Measurements from ENCODE around the gene SIRT3. TPM values are rescaled to one million over a fixed set of nuclear protein-coding genes. Genes with fewer than 3 reads are reported as not detected.

SIRT3 gene
- total RNA-seq, 1 experiment from 2014 or later: 37.5 TPM

- TF ChIP-seq REST (IDR thresholded peaks at IDR 0.05; ENCODE audit: insufficient read depth in 1 of 2, low read depth in 2 of 2, low read length in 1 of 2): no peak
- TF ChIP-seq POLR2AphosphoS5 (IDR thresholded peaks at IDR 0.05; ENCODE audit: low read depth, low read length): no peak
- no peak for TF ChIP-seq SIN3A (IDR thresholded peaks at IDR 0.05; ENCODE audit: borderline replicate concordance, insufficient read depth, low read depth, low read length)
- TF ChIP-seq CTCF (IDR thresholded peaks at IDR 0.05): no peak
- Histone ChIP-seq H3K4me3 (ENCODE audit: low read depth in 2 of 2, low read length in 2 of 2) (peak overlapping the region; percentile 99 to 100), H3K36me3 (ENCODE audit: control insufficient read depth, insufficient read depth, low read length) (peaks cover 21% of the 10 kb centered on the region), H3K4me1 (ENCODE audit: control insufficient read depth, insufficient read depth, low read length) (peaks cover 33% of the 10 kb centered on the region), H3K27me3 (ENCODE audit: control insufficient read depth, insufficient read depth, low read length) (no peaks in the 10 kb centered on the region), H3K9me3 (ENCODE audit: control insufficient read depth, insufficient read depth, low read depth, low read length) (no peaks in the 10 kb centered on the region), H3K27ac (ENCODE audit: low read length) (peak overlapping the region; percentile 100)
- ATAC-seq (no peak; the same call in 1 of the 2 replicates), DNase-seq (ENCODE audit: low read depth, low spot score) (no peak)
- intact Hi-C loops (cut with micrococcal nuclease; ENCODE audit: unreplicated experiment): no loop called here
- ChIA-PET CTCF (interaction anchor here (0.6 to 1.0 kb wide), 3 partner anchors 44 to 242 kb away, joined by 3 to 4 read pairs (median 3); no protein-coding TSS in a partner anchor), POLR2A (interaction anchor here (0.8 to 1.0 kb wide), 4 partner anchors 8 to 31 kb away, joined by 3 to 5 read pairs (median 4); no protein-coding TSS in a partner anchor)
- in situ Hi-C loops (cut with HindIII; ENCODE audit: low pct_unique_long_range_greater_than_20kb, low sequenced_read_pairs): no loop called here
- no TSS peak for BruUV-seq (replicated peaks)
Measured at GRCh38 chr11:206526-207207, 29.5 kb downstream of the SIRT3 start.

- DNase-seq (ENCODE audit: low read depth, low spot score) (no peak), ATAC-seq (no peak)
- in situ Hi-C loops (cut with HindIII; ENCODE audit: low pct_unique_long_range_greater_than_20kb, low sequenced_read_pairs) (no loop called here), intact Hi-C loops (cut with micrococcal nuclease; ENCODE audit: unreplicated experiment) (no loop called here)
- H3K4me1 ChIP-seq (ENCODE audit: control insufficient read depth, insufficient read depth, low read length): peaks cover 30% of the 10 kb centered on the region
- H3K27ac ChIP-seq (ENCODE audit: low read length): peak overlapping the region; percentile 100
- H3K27me3 ChIP-seq (ENCODE audit: control insufficient read depth, insufficient read depth, low read length): no peaks in the 10 kb centered on the region
- no peak for TF ChIP-seq SIN3A (IDR thresholded peaks at IDR 0.05; ENCODE audit: borderline replicate concordance, insufficient read depth, low read depth, low read length)
- no peak for TF ChIP-seq REST (IDR thresholded peaks at IDR 0.05; ENCODE audit: insufficient read depth in 1 of 2, low read depth in 2 of 2, low read length in 1 of 2)
- TF ChIP-seq TCF7L2 (IDR thresholded peaks at IDR 0.05; ENCODE audit: low read depth, low read length): no peak
- no peak for TF ChIP-seq POLR2AphosphoS5 (IDR thresholded peaks at IDR 0.05; ENCODE audit: low read depth, low read length)
- no peak for TF ChIP-seq CTCF (IDR thresholded peaks at IDR 0.05)
- POLR2A ChIA-PET: interaction anchor here (0.9 kb wide), 1 partner anchor 32 kb away, joined by 4 read pairs; no protein-coding TSS in a partner anchor
- peak overlapping the region; percentile 99 to 100 for H3K4me3 ChIP-seq (ENCODE audit: low read depth in 2 of 2, low read length in 2 of 2)
- BruUV-seq (replicated peaks): no TSS peak
- CTCF ChIA-PET: no interaction called here
- peaks cover 16% of the 10 kb centered on the region for H3K36me3 ChIP-seq (ENCODE audit: control insufficient read depth, insufficient read depth, low read length)
- H3K9me3 ChIP-seq (ENCODE audit: control insufficient read depth, insufficient read depth, low read depth, low read length): no peaks in the 10 kb centered on the region
Measured at GRCh38 chr11:206002-206384, 30.1 kb downstream of the SIRT3 start.
